Gastroesophageal sphincter (tissue), 3 donors: ENCODE results near the gene PCSK5.

ENCODE experiments used
- EP300 ChIP-seq: sonication (generic); formaldehyde crosslinking; IDR thresholded peaks from one replicate; pipeline ENCODE4 v1.6.1; 2017; ENCODE audit warnings: antibody characterized with exemption, mild to moderate bottlenecking
- POLR2A ChIP-seq, 2 donors: fragments of 450-650 bp; IDR thresholded peaks; one replicate each; pipeline ENCODE4 v1.6.1; 2017; ENCODE audit warnings: antibody characterized with exemption in 2 of 2, mild to moderate bottlenecking in 2 of 2, moderate library complexity in 1 of 2
- POLR2AphosphoS5 ChIP-seq: sonication (generic); formaldehyde crosslinking; IDR thresholded peaks from one replicate; pipeline ENCODE4 v1.6.1; 2017; ENCODE audit warnings: antibody characterized with exemption
- TF ChIP-seq, protein P1 (sequence below), 4 experiments: fragments of 200-600 bp in 2 of 4; fragments of 450-650 bp in 2 of 4; sonication (generic) in 1 of 4; IDR thresholded peaks; one replicate each; pipeline ENCODE4 v1.5.1; 2017 to 2019; ENCODE audit warnings: antibody characterized with exemption in 4 of 4, mild to moderate bottlenecking in 2 of 4, moderate library complexity in 2 of 4

DNA sequence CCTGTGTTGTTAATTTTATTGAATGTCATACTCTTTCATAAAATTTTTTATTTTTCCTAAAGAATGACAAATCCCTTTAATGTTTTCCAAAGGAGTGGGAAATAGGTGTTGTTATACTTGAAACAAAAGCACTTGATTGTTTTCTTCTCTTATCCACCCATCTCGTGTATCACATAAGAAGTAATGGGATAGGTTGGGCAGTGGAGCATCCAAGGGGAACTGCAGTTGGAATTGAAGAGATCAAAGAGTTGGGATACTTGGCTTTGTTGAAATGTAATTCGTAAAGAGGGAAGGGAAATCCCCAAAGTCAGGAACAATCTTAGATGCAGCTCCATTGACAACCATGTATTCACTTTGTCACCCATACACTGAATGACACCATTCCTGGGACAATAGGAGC is 148.0 kb downstream of the PCSK5 start:
- TF ChIP-seq, protein P1, sequence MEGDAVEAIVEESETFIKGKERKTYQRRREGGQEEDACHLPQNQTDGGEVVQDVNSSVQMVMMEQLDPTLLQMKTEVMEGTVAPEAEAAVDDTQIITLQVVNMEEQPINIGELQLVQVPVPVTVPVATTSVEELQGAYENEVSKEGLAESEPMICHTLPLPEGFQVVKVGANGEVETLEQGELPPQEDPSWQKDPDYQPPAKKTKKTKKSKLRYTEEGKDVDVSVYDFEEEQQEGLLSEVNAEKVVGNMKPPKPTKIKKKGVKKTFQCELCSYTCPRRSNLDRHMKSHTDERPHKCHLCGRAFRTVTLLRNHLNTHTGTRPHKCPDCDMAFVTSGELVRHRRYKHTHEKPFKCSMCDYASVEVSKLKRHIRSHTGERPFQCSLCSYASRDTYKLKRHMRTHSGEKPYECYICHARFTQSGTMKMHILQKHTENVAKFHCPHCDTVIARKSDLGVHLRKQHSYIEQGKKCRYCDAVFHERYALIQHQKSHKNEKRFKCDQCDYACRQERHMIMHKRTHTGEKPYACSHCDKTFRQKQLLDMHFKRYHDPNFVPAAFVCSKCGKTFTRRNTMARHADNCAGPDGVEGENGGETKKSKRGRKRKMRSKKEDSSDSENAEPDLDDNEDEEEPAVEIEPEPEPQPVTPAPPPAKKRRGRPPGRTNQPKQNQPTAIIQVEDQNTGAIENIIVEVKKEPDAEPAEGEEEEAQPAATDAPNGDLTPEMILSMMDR (IDR thresholded peaks at IDR 0.05): no peak
- TF ChIP-seq EP300 (no peak), POLR2AphosphoS5 (no peak), POLR2A (IDR thresholded peaks at IDR 0.05) (no peak)
